Measurements from ENCODE around the gene CR1L.

GRCh38 chr1:207645635-207646081 lies 725 bp downstream of the CR1L start:
- TF ChIP-seq CTCF (IDR thresholded peaks at IDR 0.05; ENCODE audit: poor library complexity) (no peak), EZH2 (IDR thresholded peaks at IDR 0.05; ENCODE audit: borderline replicate concordance) (no peak), EZH2phosphoT487 (IDR thresholded peaks at IDR 0.05; ENCODE audit: low read depth, severe bottlenecking, unreplicated experiment) (no peak)
